Neural cell (in vitro differentiated cells): ENCODE measurements around the gene ENTPD8. TPM values are rescaled to one million over a fixed set of nuclear protein-coding genes. Genes with fewer than 3 reads are reported as not detected.

ENCODE experiments used
- H2AFZ ChIP-seq: fragments of 200-600, 300-800 bp; sonication (generic), shearing (Covaris generic); 2 replicates; pipeline ENCODE4 v1.6.0; 2014; ENCODE audit warnings: low read depth, mild to moderate bottlenecking, antibody characterized with exemption, low read length, moderate library complexity
- H3F3A ChIP-seq: fragments of 200-600 bp; shearing (Covaris generic); 2 replicates; pipeline ENCODE4 v1.6.1; 2016; ENCODE audit warnings: mild to moderate bottlenecking, moderate library complexity, mixed read lengths, antibody characterized with exemption, low read length; ENCODE audit not compliant: insufficient read depth, poor library complexity, severe bottlenecking
- H3K27ac ChIP-seq: fragments of 200-600, 300-800 bp; sonication (generic), shearing (Covaris generic); 2 replicates; pipeline ENCODE4 v1.5.1; 2014; ENCODE audit warnings: mild to moderate bottlenecking, low read length, moderate library complexity
- H3K27me3 ChIP-seq: fragments of 300-800, 200-600 bp; sonication (generic), shearing (Covaris generic); 2 replicates; pipeline ENCODE4 v1.6.0; 2014; ENCODE audit warnings: mild to moderate bottlenecking, low read depth, low read length, moderate library complexity; ENCODE audit not compliant: insufficient read depth
- H3K36me3 ChIP-seq: fragments of 300-800, 200-600 bp; sonication (generic), shearing (Covaris generic); 2 replicates; pipeline ENCODE4 v1.5.1; 2014; ENCODE audit warnings: mild to moderate bottlenecking, antibody characterized with exemption, low read length, moderate library complexity; ENCODE audit not compliant: insufficient read depth
- H3K4me2 ChIP-seq: fragments of 300-800, 200-600 bp; sonication (generic), shearing (Covaris generic); 2 replicates; pipeline ENCODE4 v1.6.0; 2014; ENCODE audit warnings: mild to moderate bottlenecking, low read length
- H3K4me3 ChIP-seq: fragments of 300-800, 200-600 bp; sonication (generic), shearing (Covaris generic); 2 replicates; pipeline ENCODE4 v1.5.1; 2014; ENCODE audit warnings: mild to moderate bottlenecking, low read length, moderate library complexity
- H3K79me2 ChIP-seq: fragments of 200-600 bp; shearing (Covaris generic); replicated peaks from 2 replicates; pipeline ENCODE4 v1.6.0; 2014; ENCODE audit warnings: mild to moderate bottlenecking, low read length, moderate library complexity; ENCODE audit not compliant: insufficient read depth
- H3K9ac ChIP-seq: fragments of 300-800, 200-600 bp; sonication (generic), shearing (Covaris generic); 2 replicates; pipeline ENCODE4 v1.6.1; 2016; ENCODE audit warnings: mild to moderate bottlenecking, low read length, mixed read lengths
- H3K9me2 ChIP-seq: fragments of 200-600 bp; shearing (Covaris generic); 2 replicates; pipeline ENCODE4 v1.6.1; 2016; ENCODE audit warnings: mild to moderate bottlenecking, low read length, mixed read lengths; ENCODE audit not compliant: insufficient read depth
- H3K9me3 ChIP-seq: fragments of 200-600, 300-800 bp; sonication (generic), shearing (Covaris generic); 2 replicates; pipeline ENCODE4 v1.6.1; 2016; ENCODE audit warnings: mild to moderate bottlenecking, mixed run types, low read length, moderate library complexity, mixed read lengths
- H4K20me1 ChIP-seq: fragments of 200-600 bp; shearing (Covaris generic); 2 replicates; pipeline ENCODE4 v1.6.1; 2016; ENCODE audit warnings: mild to moderate bottlenecking, mixed run types; ENCODE audit not compliant: insufficient read depth
- EP300 ChIP-seq: fragments of 450-650 bp; conservative IDR thresholded peaks from 2 replicates; pipeline ENCODE4 v1.6.1; 2014; ENCODE audit warnings: antibody characterized with exemption, mild to moderate bottlenecking, moderate library complexity; ENCODE audit not compliant: poor library complexity, severe bottlenecking
- EZH2 ChIP-seq: fragments of 200-600, 300-800 bp; shearing (Covaris generic), sonication (generic); IDR thresholded peaks from 2 replicates; pipeline ENCODE4 v1.6.1; 2014; ENCODE audit warnings: antibody characterized with exemption, low read length, borderline replicate concordance, mild to moderate bottlenecking; ENCODE audit not compliant: insufficient read depth, poor library complexity, severe bottlenecking
- MXI1 ChIP-seq: fragments of 450-650 bp; conservative IDR thresholded peaks from 2 replicates; pipeline ENCODE4 v1.6.1; 2014; ENCODE audit warnings: antibody characterized with exemption, mild to moderate bottlenecking; ENCODE audit not compliant: poor library complexity, severe bottlenecking
- POLR2AphosphoS5 ChIP-seq: IDR thresholded peaks from 2 replicates; pipeline ENCODE4 v1.6.1; 2012
- RAD21 ChIP-seq: fragments of 450-650 bp; conservative IDR thresholded peaks from 2 replicates; pipeline ENCODE4 v1.6.1; 2014; ENCODE audit warnings: antibody characterized with exemption, mild to moderate bottlenecking, moderate library complexity
- SMC3 ChIP-seq: fragments of 450-650 bp; conservative IDR thresholded peaks from 2 replicates; pipeline ENCODE4 v1.6.1; 2014; ENCODE audit warnings: antibody characterized with exemption, mild to moderate bottlenecking, moderate library complexity; ENCODE audit not compliant: poor library complexity
- TAF1 ChIP-seq: IDR thresholded peaks from 2 replicates; pipeline ENCODE4 v1.6.1; 2012; ENCODE audit warnings: low read depth
- polyA plus RNA-seq: library from polyadenylated mRNA; depleted of rRNA; stranded (reverse); fragments of >200 nt; gene quantifications from 2 replicates; pipeline ENCODE4 v1.2.3, GENCODE V29; 2014
- TF ChIP-seq, protein P1 (sequence below): IDR thresholded peaks from 2 replicates; pipeline ENCODE4 v1.6.1; 2012; ENCODE audit warnings: borderline replicate concordance
- TF ChIP-seq, protein P2 (sequence below): fragments of 450-650 bp; IDR thresholded peaks from 2 replicates; pipeline ENCODE4 v1.5.1; 2014; ENCODE audit warnings: antibody characterized with exemption, mild to moderate bottlenecking, moderate library complexity; ENCODE audit not compliant: poor library complexity, severe bottlenecking

ENTPD8 gene
- polyA plus RNA-seq, 1 donor from 2014 or later = not detected

DNA sequence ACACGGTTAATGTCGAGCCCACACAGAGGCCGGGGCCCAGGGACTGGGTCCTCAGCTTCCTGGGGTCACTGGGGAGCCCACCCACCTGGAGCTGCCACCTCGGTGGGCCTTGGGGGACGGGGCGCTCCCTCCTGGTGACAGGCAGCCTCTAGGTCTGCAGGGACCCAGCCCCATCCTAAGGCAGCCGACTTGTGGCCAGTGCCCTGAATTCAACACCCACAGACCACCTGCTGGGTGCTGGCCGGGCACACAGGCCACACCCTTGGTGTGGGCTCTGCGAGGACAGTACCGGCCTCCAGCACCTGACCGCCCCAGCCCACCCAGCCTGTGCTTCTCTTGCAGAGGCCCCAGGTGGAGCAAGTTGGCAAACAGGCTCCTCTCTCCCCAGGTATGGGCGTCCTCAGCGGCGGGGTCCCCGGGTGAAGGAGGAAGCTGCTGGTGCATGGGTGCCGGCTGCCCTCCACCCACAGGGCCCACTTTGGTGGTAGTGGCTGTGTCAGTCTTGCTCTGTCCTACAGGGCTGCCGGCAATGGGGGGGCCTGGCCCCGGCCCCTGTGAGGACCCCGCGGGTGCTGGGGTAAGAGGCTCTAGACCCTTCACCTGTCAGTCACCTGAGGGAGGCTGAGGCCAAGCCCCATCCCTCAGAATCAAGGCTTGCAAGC is 8.3 kb downstream of the ENTPD8 start:
- H3K9me2 ChIP-seq = no peaks in the 10 kb centered on the region
- TF ChIP-seq, protein P1, sequence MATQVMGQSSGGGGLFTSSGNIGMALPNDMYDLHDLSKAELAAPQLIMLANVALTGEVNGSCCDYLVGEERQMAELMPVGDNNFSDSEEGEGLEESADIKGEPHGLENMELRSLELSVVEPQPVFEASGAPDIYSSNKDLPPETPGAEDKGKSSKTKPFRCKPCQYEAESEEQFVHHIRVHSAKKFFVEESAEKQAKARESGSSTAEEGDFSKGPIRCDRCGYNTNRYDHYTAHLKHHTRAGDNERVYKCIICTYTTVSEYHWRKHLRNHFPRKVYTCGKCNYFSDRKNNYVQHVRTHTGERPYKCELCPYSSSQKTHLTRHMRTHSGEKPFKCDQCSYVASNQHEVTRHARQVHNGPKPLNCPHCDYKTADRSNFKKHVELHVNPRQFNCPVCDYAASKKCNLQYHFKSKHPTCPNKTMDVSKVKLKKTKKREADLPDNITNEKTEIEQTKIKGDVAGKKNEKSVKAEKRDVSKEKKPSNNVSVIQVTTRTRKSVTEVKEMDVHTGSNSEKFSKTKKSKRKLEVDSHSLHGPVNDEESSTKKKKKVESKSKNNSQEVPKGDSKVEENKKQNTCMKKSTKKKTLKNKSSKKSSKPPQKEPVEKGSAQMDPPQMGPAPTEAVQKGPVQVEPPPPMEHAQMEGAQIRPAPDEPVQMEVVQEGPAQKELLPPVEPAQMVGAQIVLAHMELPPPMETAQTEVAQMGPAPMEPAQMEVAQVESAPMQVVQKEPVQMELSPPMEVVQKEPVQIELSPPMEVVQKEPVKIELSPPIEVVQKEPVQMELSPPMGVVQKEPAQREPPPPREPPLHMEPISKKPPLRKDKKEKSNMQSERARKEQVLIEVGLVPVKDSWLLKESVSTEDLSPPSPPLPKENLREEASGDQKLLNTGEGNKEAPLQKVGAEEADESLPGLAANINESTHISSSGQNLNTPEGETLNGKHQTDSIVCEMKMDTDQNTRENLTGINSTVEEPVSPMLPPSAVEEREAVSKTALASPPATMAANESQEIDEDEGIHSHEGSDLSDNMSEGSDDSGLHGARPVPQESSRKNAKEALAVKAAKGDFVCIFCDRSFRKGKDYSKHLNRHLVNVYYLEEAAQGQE = no peak
- TF ChIP-seq TAF1 (no peak), EP300 (no peak), POLR2AphosphoS5 (no peak), SMC3 (no peak), RAD21 (no peak)
- H3K79me2 ChIP-seq = no peaks in the 10 kb centered on the region
- no peak overlapping the region for H3K27ac ChIP-seq
- H3K27me3 ChIP-seq = no peaks in the 10 kb centered on the region
- H3K4me3 ChIP-seq = no peak overlapping the region
- no peak overlapping the region for H3K9ac ChIP-seq
- no peaks in the 10 kb centered on the region for H3K36me3 ChIP-seq
- H2AFZ ChIP-seq = no peak overlapping the region
- no peaks in the 10 kb centered on the region for H3F3A ChIP-seq
- no peaks in the 10 kb centered on the region for H3K9me3 ChIP-seq
- no peaks in the 10 kb centered on the region for H4K20me1 ChIP-seq
- no peak overlapping the region for H3K4me2 ChIP-seq

DNA sequence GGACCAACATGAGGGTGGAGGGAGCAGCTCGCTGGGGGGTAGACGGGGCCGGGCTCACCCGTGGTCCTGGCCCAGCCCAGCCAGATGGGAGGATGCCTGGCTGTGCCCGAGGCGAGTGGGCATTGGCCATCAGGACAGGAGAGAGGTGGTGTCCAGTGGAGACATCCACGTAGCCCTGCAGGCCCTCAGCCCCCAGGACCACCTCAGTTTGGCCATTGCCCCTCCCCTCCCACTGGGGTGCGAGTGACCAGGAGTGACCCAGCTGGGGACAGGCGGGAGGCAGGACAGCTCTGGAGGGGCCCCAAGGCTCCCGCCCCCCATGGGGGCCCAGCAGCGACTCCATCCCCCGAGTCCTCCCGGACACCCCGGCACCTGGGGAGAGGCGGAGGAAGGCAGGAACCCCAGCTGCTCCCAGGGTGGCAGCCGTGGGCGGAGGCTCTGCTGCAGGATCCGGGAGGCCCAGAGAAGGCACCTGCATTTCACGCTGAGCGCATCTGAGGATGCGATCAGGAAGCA is 9.7 kb downstream of the ENTPD8 start:
- Histone ChIP-seq H3K36me3 (no peaks in the 10 kb centered on the region), H3K4me3 (no peak overlapping the region), H3K9ac (no peak overlapping the region), H3K4me2 (no peak overlapping the region), H3K79me2 (no peaks in the 10 kb centered on the region), H3K27ac (no peak overlapping the region), H3K27me3 (no peaks in the 10 kb centered on the region), H2AFZ (no peak overlapping the region), H3K9me3 (no peaks in the 10 kb centered on the region), H4K20me1 (no peaks in the 10 kb centered on the region), H3K9me2 (no peaks in the 10 kb centered on the region), H3F3A (no peaks in the 10 kb centered on the region)
- TF ChIP-seq SMC3 (no peak), EP300 (no peak), POLR2AphosphoS5 (no peak), RAD21 (no peak), EZH2 (no peak), MXI1 (no peak), TAF1 (no peak)
- TF ChIP-seq, protein P2, sequence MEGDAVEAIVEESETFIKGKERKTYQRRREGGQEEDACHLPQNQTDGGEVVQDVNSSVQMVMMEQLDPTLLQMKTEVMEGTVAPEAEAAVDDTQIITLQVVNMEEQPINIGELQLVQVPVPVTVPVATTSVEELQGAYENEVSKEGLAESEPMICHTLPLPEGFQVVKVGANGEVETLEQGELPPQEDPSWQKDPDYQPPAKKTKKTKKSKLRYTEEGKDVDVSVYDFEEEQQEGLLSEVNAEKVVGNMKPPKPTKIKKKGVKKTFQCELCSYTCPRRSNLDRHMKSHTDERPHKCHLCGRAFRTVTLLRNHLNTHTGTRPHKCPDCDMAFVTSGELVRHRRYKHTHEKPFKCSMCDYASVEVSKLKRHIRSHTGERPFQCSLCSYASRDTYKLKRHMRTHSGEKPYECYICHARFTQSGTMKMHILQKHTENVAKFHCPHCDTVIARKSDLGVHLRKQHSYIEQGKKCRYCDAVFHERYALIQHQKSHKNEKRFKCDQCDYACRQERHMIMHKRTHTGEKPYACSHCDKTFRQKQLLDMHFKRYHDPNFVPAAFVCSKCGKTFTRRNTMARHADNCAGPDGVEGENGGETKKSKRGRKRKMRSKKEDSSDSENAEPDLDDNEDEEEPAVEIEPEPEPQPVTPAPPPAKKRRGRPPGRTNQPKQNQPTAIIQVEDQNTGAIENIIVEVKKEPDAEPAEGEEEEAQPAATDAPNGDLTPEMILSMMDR = no peak
- TF ChIP-seq, protein P1 = no peak
